Activated T-helper 1 cell treated with anti-CD3 and anti-CD28 coated beads, Interleukin-12 subunit alpha, Interleukin-12 subunit beta, Interleukin-2, Interleukin-4 antibody, amounts not matched to agents 30 ng/mL and 10 ng/mL and 1 ng/mL, durations not matched to agents 14 hours and 24 hours and 36 hours (primary cell): ENCODE results near the gene ACTG1. TPM values are rescaled to one million over a fixed set of nuclear protein-coding genes. Genes with fewer than 3 reads are reported as not detected.

ENCODE experiments used
- DNase-seq: peaks from one replicate; pipeline ENCODE4 v3.0.0; 2021; ENCODE audit warnings: low spot score
- H3K27ac Mint-ChIP-seq: one replicate; pipeline ENCODE4 v1.8.0; 2021; ENCODE audit warnings: mild to moderate bottlenecking, mixed read lengths
- H3K27me3 Mint-ChIP-seq: one replicate; pipeline ENCODE4 v1.8.0; 2022; ENCODE audit warnings: mild to moderate bottlenecking, moderate library complexity, mixed read lengths; ENCODE audit not compliant: insufficient read depth
- H3K36me3 Mint-ChIP-seq: one replicate; pipeline ENCODE4 v1.8.0; 2021; ENCODE audit warnings: low read depth, mixed read lengths
- H3K4me1 Mint-ChIP-seq: one replicate; pipeline ENCODE4 v1.8.0; 2021; ENCODE audit warnings: low read depth, mixed read lengths
- H3K4me3 Mint-ChIP-seq: one replicate; pipeline ENCODE4 v1.8.0; 2021; ENCODE audit warnings: mild to moderate bottlenecking, moderate library complexity, mixed read lengths
- H3K9me3 Mint-ChIP-seq: one replicate; pipeline ENCODE4 v1.8.0; 2021; ENCODE audit warnings: mixed read lengths
- intact Hi-C: fragments of 100-400 bp; cut with micrococcal nuclease; formaldehyde crosslinking; loops from one replicate; pipeline ENCODE4 v1.15.1; 2024
- total RNA-seq: library from RNA; stranded (reverse); gene quantifications from 2 replicates; pipeline ENCODE4 v1.2.3, GENCODE V29; 2022

Gene ACTG1
- total RNA-seq, 1 donor from 2014 or later = 3,516 TPM

DNA sequence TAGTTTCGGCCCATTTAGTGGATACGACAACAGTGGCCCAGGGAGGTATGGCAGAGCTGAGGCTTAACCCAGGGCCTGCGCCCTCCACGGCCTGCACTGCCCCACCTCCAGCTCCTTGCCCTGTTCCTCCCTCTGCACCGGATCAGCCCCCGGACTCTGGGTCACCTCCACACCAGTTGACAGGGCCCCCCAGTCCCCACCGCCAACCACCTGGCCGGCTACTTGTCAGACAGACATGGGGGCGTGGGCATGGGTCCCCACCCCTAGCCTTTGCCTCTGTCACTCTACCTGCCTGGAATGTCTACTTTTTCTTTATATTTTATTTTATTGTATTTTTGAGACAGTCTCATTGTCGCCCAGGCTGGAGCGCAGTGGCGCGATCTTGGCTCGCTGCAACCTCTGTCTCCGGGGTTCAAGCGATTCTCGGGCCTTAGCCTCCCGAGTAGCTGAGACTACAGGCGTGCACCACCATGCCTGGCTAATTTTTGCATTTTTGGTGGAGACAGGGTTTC, 3.0 kb upstream of the ACTG1 start:
- Mint-ChIP-seq H3K36me3 (peaks cover 16% of the 10 kb centered on the region), H3K9me3 (no peaks in the 10 kb centered on the region), H3K4me1 (peaks cover 9% of the 10 kb centered on the region), H3K27me3 (no peaks in the 10 kb centered on the region), H3K4me3 (peak overlapping the region; percentile 92), H3K27ac (peak overlapping the region; percentile 87)
- intact Hi-C loops = loop anchor here (1.0 to 5.0 kb wide), 3 partner anchors 21 to 151 kb away; partner anchors contain the start of genes CCDC137 and OXLD1
- DNase-seq = no peak

GRCh38 chr17:81514739-81515529, 2.3 kb upstream of the ACTG1 start:
- intact Hi-C loops = loop anchor here (1.0 to 5.0 kb wide), 8 partner anchors 22 to 1718 kb away; partner anchors contain the start of genes ARHGDIA, CBX8, CCDC137 and OXLD1
- H3K9me3 Mint-ChIP-seq = no peaks in the 10 kb centered on the region
- peaks cover 23% of the 10 kb centered on the region for H3K36me3 Mint-ChIP-seq
- peak overlapping the region; percentile 92 for H3K4me3 Mint-ChIP-seq
- H3K4me1 Mint-ChIP-seq = peaks cover 14% of the 10 kb centered on the region
- H3K27ac Mint-ChIP-seq = peak overlapping the region; percentile 87
- H3K27me3 Mint-ChIP-seq = no peaks in the 10 kb centered on the region
- DNase-seq = peak; percentile 77

DNA sequence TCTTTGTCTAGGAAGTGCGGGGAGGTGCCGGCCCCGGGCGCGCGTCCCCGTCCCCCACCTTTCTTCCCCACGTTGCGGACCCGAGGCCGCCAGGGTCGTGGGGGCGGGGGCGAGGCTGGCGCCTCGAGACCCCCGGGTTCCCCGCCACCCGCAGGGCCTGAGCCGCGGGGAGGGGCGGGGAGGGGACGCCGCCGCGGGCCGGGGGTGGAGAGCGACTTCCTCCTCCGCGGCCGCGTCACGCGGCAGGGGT, 1.8 kb upstream of the ACTG1 start:
- H3K9me3 Mint-ChIP-seq = no peaks in the 10 kb centered on the region
- DNase-seq = no peak
- peaks cover 28% of the 10 kb centered on the region for H3K36me3 Mint-ChIP-seq
- intact Hi-C loops = loop anchor here (1.0 to 5.0 kb wide), 6 partner anchors 22 to 1717 kb away; partner anchors contain the start of genes ARHGDIA and CBX8
- peaks cover 19% of the 10 kb centered on the region for H3K4me1 Mint-ChIP-seq
- H3K27ac Mint-ChIP-seq = peak overlapping the region; percentile 63
- no peaks in the 10 kb centered on the region for H3K27me3 Mint-ChIP-seq
- peak overlapping the region; percentile 89 for H3K4me3 Mint-ChIP-seq

- peak overlapping the region; percentile 89 for H3K4me3 Mint-ChIP-seq
- H3K9me3 Mint-ChIP-seq = no peaks in the 10 kb centered on the region
- peaks cover 24% of the 10 kb centered on the region for H3K4me1 Mint-ChIP-seq
- DNase-seq = peak; percentile 28
- H3K27me3 Mint-ChIP-seq = no peaks in the 10 kb centered on the region
- intact Hi-C loops = loop anchor here (1.0 to 5.0 kb wide), 8 partner anchors 23 to 1717 kb away; partner anchors contain the start of genes ARHGDIA, BAHCC1 and CBX8
- H3K27ac Mint-ChIP-seq = peak overlapping the region; percentile 91
- H3K36me3 Mint-ChIP-seq = peaks cover 33% of the 10 kb centered on the region
Measured at GRCh38 chr17:81513753-81514488, 1.3 kb upstream of the ACTG1 start.

DNA sequence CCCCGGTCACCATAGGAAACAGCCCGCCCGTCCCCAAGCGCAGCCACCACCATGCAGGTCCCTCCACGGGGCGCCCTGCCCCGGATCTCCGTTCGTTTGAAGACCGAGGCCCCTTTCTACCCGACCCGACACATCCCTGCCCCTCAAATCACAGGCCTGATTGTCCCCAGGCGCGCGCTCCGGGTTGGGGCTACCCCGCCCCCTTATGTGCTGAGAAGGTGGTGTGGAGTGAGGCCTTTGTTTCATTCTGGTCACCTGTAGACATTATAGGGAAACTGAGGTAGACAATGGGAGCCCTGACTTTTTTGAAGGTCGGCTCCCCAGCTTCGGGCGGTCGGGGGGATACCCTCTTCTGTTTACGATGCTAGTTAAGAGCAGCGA, 763 bp upstream of the ACTG1 start:
- H3K4me1 Mint-ChIP-seq = peaks cover 27% of the 10 kb centered on the region
- intact Hi-C loops = loop anchor here (2.0 to 5.0 kb wide), 4 partner anchors 119 to 1716 kb away; partner anchors contain the start of genes ARHGDIA, BAHCC1 and CBX8
- peaks cover 39% of the 10 kb centered on the region for H3K36me3 Mint-ChIP-seq
- H3K27ac Mint-ChIP-seq = peak overlapping the region; percentile 91
- peak; percentile 53 for DNase-seq
- peak overlapping the region; percentile 89 for H3K4me3 Mint-ChIP-seq
- H3K27me3 Mint-ChIP-seq = no peaks in the 10 kb centered on the region
- no peaks in the 10 kb centered on the region for H3K9me3 Mint-ChIP-seq

DNA sequence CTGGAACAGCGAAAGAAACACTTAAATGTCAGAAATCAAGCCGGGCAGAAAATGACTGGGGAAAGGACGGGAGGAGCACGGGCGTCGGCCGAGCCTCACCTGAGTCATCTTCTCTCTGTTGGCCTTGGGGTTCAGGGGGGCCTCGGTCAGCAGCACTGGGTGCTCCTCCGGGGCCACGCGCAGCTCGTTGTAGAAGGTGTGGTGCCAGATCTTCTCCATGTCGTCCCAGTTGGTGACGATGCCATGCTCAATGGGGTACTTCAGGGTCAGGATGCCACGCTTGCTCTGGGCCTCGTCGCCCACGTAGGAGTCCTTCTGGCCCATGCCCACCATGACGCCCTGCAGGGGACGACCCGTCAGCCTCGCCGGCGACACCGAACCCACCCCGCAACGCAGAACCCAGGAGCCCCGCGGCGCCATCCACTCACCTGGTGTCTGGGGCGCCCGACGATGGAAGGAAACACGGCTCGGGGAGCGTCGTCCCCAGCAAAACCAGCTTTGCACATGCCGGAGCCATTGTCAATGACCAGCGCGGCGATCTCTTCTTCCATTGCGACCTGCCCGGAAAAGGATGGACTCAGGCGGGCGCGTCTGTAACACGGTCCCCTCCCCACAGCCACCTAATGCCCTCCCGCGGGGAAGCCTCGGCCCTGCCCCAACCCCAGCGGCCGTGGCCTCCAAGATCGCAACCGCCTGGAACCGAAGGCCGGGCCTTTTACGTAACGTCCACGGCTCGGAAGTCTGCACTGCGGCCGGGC, 616 bp downstream of the ACTG1 start:
- intact Hi-C loops = loop anchor here (2.0 to 5.0 kb wide), 4 partner anchors 117 to 1715 kb away; partner anchors contain the start of genes ARHGDIA, BAHCC1 and CBX8
- no peaks in the 10 kb centered on the region for H3K9me3 Mint-ChIP-seq
- peaks cover 28% of the 10 kb centered on the region for H3K4me1 Mint-ChIP-seq
- H3K27ac Mint-ChIP-seq = peak overlapping the region; percentile 94
- H3K27me3 Mint-ChIP-seq = no peaks in the 10 kb centered on the region
- peak; percentile 41 for DNase-seq
- peak overlapping the region; percentile 100 for H3K4me3 Mint-ChIP-seq
- H3K36me3 Mint-ChIP-seq = peaks cover 43% of the 10 kb centered on the region

DNA sequence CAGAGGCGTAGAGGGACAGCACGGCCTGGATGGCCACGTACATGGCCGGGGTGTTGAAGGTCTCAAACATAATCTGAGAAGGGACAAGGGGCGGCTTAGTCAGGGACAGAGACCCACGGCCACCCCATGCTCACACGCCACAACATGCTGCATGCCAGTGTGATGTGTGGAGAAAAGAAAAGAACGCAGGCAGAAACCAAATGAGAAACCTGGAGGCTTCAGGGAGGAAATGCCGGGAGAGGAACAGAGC, 1.1 kb downstream of the ACTG1 start:
- Mint-ChIP-seq H3K36me3 (peaks cover 43% of the 10 kb centered on the region), H3K27ac (peak overlapping the region; percentile 94), H3K4me3 (peak overlapping the region; percentile 100), H3K27me3 (no peaks in the 10 kb centered on the region), H3K9me3 (no peaks in the 10 kb centered on the region), H3K4me1 (peaks cover 28% of the 10 kb centered on the region)
- intact Hi-C loops = loop anchor here (5.0 kb wide), 2 partner anchors 361 to 1714 kb away; partner anchors contain the start of genes ARHGDIA and CBX8
- DNase-seq = no peak

- peaks cover 43% of the 10 kb centered on the region for H3K36me3 Mint-ChIP-seq
- intact Hi-C loops = loop anchor here (5.0 kb wide), 2 partner anchors 361 to 1714 kb away; partner anchors contain the start of genes ARHGDIA and CBX8
- peak; percentile 30 for DNase-seq
- peak overlapping the region; percentile 100 for H3K4me3 Mint-ChIP-seq
- H3K9me3 Mint-ChIP-seq = no peaks in the 10 kb centered on the region
- peak overlapping the region; percentile 94 for H3K27ac Mint-ChIP-seq
- no peaks in the 10 kb centered on the region for H3K27me3 Mint-ChIP-seq
- peaks cover 28% of the 10 kb centered on the region for H3K4me1 Mint-ChIP-seq
Measured at GRCh38 chr17:81510785-81511553, 1.6 kb downstream of the ACTG1 start.

GRCh38 chr17:81509972-81510784, 2.4 kb downstream of the ACTG1 start:
- DNase-seq = no peak

GRCh38 chr17:81509207-81509971, 3.2 kb downstream of the ACTG1 start:
- peak overlapping the region; percentile 100 for H3K4me3 Mint-ChIP-seq
- no peaks in the 10 kb centered on the region for H3K9me3 Mint-ChIP-seq
- H3K27ac Mint-ChIP-seq = peak overlapping the region; percentile 94
- intact Hi-C loops = loop anchor here (2.0 kb wide), 2 partner anchors 23 to 107 kb away; no protein-coding TSS in a partner anchor
- no peak for DNase-seq
- H3K27me3 Mint-ChIP-seq = peaks cover 10% of the 10 kb centered on the region
- peaks cover 43% of the 10 kb centered on the region for H3K36me3 Mint-ChIP-seq
- H3K4me1 Mint-ChIP-seq = peaks cover 24% of the 10 kb centered on the region

More at GRCh38 chr17:81509972-81510784, 2.4 kb downstream of the ACTG1 start:
- H3K36me3 Mint-ChIP-seq = peaks cover 43% of the 10 kb centered on the region
- H3K27me3 Mint-ChIP-seq = peaks cover 3% of the 10 kb centered on the region
- H3K27ac Mint-ChIP-seq = peak overlapping the region; percentile 94
- peak overlapping the region; percentile 100 for H3K4me3 Mint-ChIP-seq
- peaks cover 24% of the 10 kb centered on the region for H3K4me1 Mint-ChIP-seq
- intact Hi-C loops = loop anchor here (2.0 to 5.0 kb wide), 4 partner anchors 23 to 1713 kb away; partner anchors contain the start of genes ARHGDIA and CBX8
- no peaks in the 10 kb centered on the region for H3K9me3 Mint-ChIP-seq
